Measurements from ENCODE around the gene HDGFL1. TPM values are rescaled to one million over a fixed set of nuclear protein-coding genes. Genes with fewer than 3 reads are reported as not detected.

Gene HDGFL1
- total RNA-seq, 6 donors from 2014 or later = not detected

DNA sequence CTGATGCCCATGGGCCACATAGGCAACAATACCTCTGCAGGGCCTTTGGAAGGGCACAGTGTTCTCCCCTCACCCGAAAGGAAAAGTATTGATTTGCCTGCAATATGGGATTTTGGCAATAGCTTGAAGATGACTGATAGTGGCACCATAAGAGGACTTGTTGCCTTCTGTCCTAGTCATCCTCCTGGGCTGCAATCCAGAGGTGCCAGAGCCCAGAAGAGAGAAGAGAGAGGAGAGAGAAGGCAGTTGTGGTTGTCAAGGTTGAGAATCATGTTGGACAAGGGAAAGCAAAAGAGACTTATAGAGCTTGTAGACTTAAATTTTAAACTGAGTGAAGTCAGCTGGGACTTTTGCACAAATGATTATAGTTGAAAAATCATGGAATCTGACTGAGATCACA lies 14.6 kb downstream of the HDGFL1 start:
- TF ChIP-seq CTCF (IDR thresholded peaks at IDR 0.05) = no peak
- TF ChIP-seq POLR2A (IDR thresholded peaks at IDR 0.05) = no peak
- TF ChIP-seq POLR2AphosphoS5 (IDR thresholded peaks at IDR 0.05) = no peak
- no peak for TF ChIP-seq EP300 (IDR thresholded peaks at IDR 0.05)
- no peaks in the 10 kb centered on the region for H3K4me1 ChIP-seq
- ATAC-seq (ENCODE audit: low FRiP score in 2 of 2) = no peak
- 92 to 100% methylated on average over 1 of the region's 1 CpG for WGBS, 2 donors
- H3K27ac ChIP-seq = no peak overlapping the region
- DNase-seq = no peak
- H3K9me3 ChIP-seq = no peaks in the 10 kb centered on the region
- no peaks in the 10 kb centered on the region for H3K36me3 ChIP-seq
- no peak overlapping the region for H3K4me3 ChIP-seq
- no peaks in the 10 kb centered on the region for H3K27me3 ChIP-seq

- no peak for TF ChIP-seq EP300 (IDR thresholded peaks at IDR 0.05)
- no peak for TF ChIP-seq POLR2A (IDR thresholded peaks at IDR 0.05)
- TF ChIP-seq POLR2AphosphoS5 (IDR thresholded peaks at IDR 0.05) = no peak
- no peak for TF ChIP-seq CTCF (IDR thresholded peaks at IDR 0.05)
- no peaks in the 10 kb centered on the region for H3K27me3 ChIP-seq
Observed at GRCh38 chr6:22589118-22589517, 19.8 kb downstream of the HDGFL1 start.

DNA sequence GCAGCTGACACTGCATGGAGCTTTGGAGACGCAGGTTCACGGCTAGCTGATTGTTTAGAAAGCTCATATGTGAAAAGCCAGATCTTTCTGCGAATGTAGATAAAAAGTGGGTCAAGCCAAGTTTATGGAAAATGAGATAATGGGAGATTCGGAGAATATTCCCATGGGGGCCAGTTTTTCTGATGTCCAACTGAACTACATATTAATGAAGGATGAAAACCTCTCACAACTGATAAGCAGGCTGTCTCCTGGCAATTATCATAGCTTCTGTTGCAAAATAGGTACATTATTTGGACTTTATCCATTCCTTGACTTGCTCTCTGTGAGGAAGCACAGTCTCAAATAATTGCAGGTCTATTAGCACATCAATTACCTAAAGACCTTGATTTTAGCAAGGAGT lies 21.1 kb downstream of the HDGFL1 start:
- no peak overlapping the region for H3K27ac ChIP-seq
- 80 to 87% methylated on average over 4 of the region's 4 CpGs for WGBS, 2 donors
- DNase-seq = no peak
- no peak overlapping the region for H3K4me3 ChIP-seq
- no peak for TF ChIP-seq POLR2A (IDR thresholded peaks at IDR 0.05)
- no peak for TF ChIP-seq EP300 (IDR thresholded peaks at IDR 0.05)
- no peak for TF ChIP-seq CTCF (IDR thresholded peaks at IDR 0.05)
- no peak for TF ChIP-seq POLR2AphosphoS5 (IDR thresholded peaks at IDR 0.05)
- no peaks in the 10 kb centered on the region for H3K9me3 ChIP-seq
- no peaks in the 10 kb centered on the region for H3K27me3 ChIP-seq
- H3K4me1 ChIP-seq = no peaks in the 10 kb centered on the region
- H3K36me3 ChIP-seq = no peaks in the 10 kb centered on the region
- no peak for ATAC-seq (ENCODE audit: low FRiP score in 2 of 2)

More at GRCh38 chr6:22589118-22589517, 19.8 kb downstream of the HDGFL1 start:
- H3K4me3 ChIP-seq = no peak overlapping the region
- no peaks in the 10 kb centered on the region for H3K36me3 ChIP-seq
- no peak for DNase-seq
- ATAC-seq (ENCODE audit: low FRiP score in 2 of 2) = no peak
- no peaks in the 10 kb centered on the region for H3K4me1 ChIP-seq
- no peaks in the 10 kb centered on the region for H3K9me3 ChIP-seq
- no peak overlapping the region for H3K27ac ChIP-seq

- WGBS, 2 donors = 88 to 93% methylated on average over 3 of the region's 3 CpGs
- Histone ChIP-seq H3K9me3 (no peaks in the 10 kb centered on the region), H3K27ac (no peak overlapping the region), H3K36me3 (no peaks in the 10 kb centered on the region), H3K4me3 (no peak overlapping the region), H3K4me1 (no peaks in the 10 kb centered on the region), H3K27me3 (no peaks in the 10 kb centered on the region)
- DNase-seq (no peak), ATAC-seq (ENCODE audit: low FRiP score in 2 of 2) (no peak)
- TF ChIP-seq POLR2A (IDR thresholded peaks at IDR 0.05) (no peak), POLR2AphosphoS5 (IDR thresholded peaks at IDR 0.05) (no peak), CTCF (IDR thresholded peaks at IDR 0.05) (no peak), EP300 (IDR thresholded peaks at IDR 0.05) (no peak)
Observed at GRCh38 chr6:22593895-22594294, 24.5 kb downstream of the HDGFL1 start.

DNA sequence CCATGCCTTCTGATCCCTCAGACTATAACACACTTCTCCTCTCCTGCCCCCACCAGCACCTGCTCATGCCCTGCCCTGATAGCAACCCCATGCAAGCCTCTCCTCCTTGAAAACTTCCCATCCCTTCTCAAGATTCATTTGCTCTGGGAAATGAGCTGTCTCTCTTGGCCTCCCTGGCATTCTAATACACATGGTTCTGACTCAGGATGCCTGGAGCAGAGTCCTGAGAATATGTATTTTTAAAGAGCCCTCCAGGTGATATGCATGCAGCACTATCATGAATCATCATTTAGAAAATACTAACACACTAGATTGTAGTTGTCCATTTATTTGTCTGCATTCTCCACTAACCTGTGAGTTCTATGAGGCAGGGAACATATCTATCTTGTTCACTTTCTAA lies 26.6 kb downstream of the HDGFL1 start:
- no peak for TF ChIP-seq CTCF (IDR thresholded peaks at IDR 0.05)
- TF ChIP-seq POLR2AphosphoS5 (IDR thresholded peaks at IDR 0.05) = no peak
- TF ChIP-seq POLR2A (IDR thresholded peaks at IDR 0.05) = no peak
- TF ChIP-seq EP300 (IDR thresholded peaks at IDR 0.05) = no peak
- Histone ChIP-seq H3K36me3 (no peaks in the 10 kb centered on the region), H3K4me1 (no peaks in the 10 kb centered on the region), H3K4me3 (no peak overlapping the region), H3K27me3 (no peaks in the 10 kb centered on the region), H3K9me3 (no peaks in the 10 kb centered on the region), H3K27ac (no peak overlapping the region)
- ATAC-seq (ENCODE audit: low FRiP score in 2 of 2) (no peak), DNase-seq (no peak)
